Measurements from ENCODE around the gene COMMD1. TPM values are rescaled to one million over a fixed set of nuclear protein-coding genes. Genes with fewer than 3 reads are reported as not detected.
"Not testable (repeated sequence)": the region's sequence is repeated elsewhere in the genome, so short reads cannot be mapped to it uniquely, and the experiment has no call there.

Gene COMMD1
- 41.4 and 42.3 TPM in 2 replicates for total RNA-seq

DNA sequence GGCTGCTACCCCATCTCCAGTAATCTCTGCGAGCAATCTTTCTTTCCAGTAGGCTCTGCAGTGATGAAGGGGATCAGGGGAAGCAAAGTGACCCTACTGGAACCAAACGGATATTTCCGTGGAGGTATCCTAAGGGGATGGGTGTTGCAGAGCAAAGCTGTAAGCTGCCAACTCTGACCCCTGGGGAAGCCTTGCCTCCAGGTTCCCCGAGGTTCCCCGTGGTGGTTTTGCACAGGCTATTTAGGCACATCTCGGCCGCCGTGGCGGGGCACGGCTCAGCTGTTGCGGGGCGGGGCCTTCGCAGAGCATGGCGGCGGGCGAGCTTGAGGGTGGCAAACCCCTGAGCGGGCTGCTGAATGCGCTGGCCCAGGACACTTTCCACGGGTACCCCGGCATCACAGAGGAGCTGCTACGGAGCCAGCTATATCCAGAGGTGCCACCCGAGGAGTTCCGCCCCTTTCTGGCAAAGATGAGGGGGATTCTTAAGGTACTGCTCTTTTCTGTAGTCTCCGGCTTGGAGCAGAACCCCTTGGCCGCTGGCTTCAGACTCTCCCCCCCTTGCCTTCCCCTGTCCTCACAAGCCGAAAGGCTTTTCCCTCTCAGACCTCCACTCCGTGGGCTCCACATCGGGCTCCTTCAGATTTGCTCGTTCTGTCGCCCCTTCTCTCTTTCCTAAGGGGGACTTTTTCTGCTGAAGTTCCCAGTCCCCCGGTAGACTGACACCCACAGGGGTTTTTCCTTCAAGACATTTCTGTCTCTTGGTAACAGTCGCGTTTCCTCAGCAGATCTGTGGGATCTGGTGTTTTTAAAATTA lies at the start of gene COMMD1:
COMMD1 (plus strand) TSS at position 303 of the 814 bp plus-strand sequence; CDS start at position 308, 5 bp downstream.
- no peak for DNase-seq (ENCODE audit: low read depth, low spot score)

- DNase-seq (ENCODE audit: low read depth, low spot score), result no peak
These were observed 48.2 kb upstream of the COMMD1 start for GRCh38 chr2:61857224-61857623.

DNA sequence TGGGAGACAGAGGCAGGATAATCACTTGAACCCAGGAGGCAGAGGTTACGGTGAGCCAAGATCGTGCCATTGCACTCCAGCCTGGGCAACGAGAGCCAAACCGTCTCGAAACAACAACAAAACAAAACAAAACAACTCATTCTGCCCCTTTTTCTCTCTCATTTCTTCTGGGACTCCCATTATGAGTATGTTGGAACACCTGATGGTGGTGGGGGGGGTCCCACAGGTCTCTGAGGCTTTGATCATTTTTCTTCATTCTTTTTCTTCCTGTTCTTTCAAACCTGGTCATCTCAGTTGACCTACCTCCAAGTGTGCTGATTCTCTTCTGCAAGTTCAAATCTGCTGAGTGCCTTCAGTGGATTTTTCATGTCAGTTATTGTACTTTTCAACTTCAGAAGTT lies 43.4 kb upstream of the COMMD1 start:
- DNase-seq (ENCODE audit: low read depth, low spot score), result no peak

DNA sequence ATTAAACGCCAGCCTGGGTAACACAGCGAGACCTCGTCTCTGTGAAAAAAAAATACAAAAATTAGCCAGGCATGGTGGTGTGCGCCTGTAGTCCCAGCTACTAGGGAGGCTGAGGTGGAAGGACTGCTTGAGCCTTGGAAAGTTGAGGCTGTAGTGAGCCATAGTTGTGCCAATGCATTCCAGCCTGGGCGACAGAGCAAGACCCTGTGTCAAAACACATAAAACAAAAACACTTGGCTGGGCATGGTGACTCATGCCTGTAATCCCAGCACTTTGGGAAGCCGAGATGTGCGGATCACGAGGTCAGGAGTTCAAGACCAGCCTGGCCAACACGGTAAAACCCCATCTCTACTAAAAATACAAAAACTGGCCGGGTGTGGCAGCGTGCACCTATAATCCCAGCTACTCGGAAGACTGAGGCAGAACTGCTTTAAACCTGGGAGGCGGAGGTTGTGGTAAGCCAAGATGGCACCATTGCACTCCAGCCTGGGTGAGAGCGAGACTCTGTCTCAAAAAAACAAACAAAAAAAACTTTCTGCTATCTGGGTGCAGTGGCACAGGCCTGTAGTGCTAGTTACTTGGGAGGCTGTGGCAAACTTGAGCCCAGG lies 38.9 kb upstream of the COMMD1 start:
- DNase-seq (ENCODE audit: low read depth, low spot score), result not testable (repeated sequence)

GRCh38 chr2:61876400-61876799 lies 29.1 kb upstream of the COMMD1 start:
- no peak for DNase-seq (ENCODE audit: low read depth, low spot score)

- DNase-seq (ENCODE audit: low read depth, low spot score), result no peak
These were observed 27.8 kb upstream of the COMMD1 start for GRCh38 chr2:61877571-61878245.

GRCh38 chr2:61878761-61879160 lies 26.7 kb upstream of the COMMD1 start:
- DNase-seq (ENCODE audit: low read depth, low spot score), result no peak

DNA sequence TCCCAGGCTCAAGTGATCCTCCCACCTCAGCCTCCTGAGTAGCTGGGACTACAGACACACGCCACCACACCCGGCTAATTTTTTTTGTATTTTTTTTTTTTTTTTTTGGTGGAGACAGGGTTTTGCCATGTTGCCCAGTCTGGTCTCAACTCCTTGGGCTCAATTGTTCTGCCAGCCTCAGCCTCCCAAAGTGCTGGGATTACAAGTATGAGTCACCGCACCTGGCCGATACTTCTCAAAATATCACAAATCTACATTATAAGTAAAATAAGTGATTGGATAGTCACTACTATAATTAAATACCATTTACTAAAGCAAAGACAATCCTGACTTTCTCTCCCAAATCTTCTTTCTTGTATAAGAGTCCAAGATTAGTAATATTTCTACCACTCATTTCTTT lies 26.1 kb upstream of the COMMD1 start:
- not testable (repeated sequence) for DNase-seq (ENCODE audit: low read depth, low spot score)

DNA sequence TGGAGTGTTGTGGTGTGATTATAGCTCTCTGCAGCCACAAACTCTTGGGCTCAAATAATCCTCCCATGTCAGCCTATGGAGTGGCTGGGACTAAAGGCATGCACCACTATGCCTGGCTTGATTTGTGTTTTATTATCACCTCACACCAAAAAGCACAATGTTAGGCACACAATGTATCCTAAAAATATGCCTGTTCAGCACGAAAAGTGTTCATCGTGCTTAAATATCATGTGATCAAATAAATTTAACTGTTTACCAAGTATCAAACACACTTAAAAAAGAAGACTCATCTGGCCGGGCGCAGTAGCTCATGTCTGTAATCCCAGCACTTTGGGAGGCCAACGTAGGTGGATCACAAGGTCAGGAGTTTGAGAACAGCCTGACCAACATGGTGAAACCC lies 22.6 kb upstream of the COMMD1 start:
- DNase-seq (ENCODE audit: low read depth, low spot score), result no peak

DNA sequence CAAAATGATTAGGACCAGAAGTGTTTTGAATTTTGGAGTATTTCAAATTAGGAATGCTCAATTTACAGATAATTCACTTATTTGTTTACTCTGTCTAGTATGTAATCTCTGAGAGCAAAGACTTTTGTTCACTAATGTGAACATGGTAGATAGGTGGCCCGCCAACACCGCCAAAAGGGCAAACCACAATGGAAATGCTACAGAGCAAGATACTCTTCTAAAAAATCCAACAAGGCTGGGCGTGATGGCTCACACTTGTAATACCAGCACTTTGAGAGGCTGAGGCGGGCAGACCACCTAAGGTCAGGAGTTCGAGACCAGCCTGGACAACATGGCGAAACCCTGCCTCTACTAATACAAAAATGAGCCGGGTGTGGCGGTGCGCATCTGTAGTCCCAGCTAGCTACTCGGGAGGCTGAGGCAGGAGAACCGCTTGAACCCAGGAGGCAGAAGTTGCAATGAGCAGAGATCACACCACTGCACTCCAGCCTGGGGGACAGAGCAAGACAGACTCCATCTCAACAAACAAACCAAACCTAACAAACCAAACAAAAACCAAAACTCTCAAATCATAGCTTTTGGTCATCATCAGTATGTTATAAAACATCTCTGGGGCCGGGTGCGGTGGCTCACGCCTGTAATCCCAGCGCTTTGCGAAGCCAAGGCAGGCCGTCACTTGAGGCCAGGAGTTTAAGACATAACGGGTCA lies 19.4 kb upstream of the COMMD1 start:
- no peak for DNase-seq (ENCODE audit: low read depth, low spot score)

DNA sequence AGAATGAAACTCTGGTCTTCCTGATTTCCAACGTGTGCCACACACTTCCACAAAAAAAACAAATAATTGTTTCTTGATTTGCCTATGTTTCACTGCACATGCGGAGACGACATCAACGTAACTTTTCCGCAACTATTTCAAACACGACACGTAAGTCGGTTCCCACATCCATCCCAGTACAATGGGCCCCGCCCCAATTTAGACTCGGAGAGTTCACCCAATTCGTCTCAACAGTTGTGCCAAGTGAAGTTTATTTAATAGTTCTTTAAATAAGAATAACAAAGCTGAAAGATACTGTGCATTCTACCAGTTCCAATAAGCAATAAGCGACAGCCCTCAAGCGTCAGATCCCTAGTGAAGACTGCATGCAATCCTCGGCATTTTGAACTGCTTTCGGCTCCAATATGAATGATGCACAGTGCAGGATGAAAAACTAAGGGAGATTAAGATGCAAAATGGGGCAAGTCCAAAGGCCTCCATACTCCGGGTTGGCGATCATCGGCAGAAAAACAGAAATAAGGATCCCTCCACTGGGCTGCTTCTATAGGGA lies 17.7 kb upstream of the COMMD1 start:
- no peak for DNase-seq (ENCODE audit: low read depth, low spot score)

DNA sequence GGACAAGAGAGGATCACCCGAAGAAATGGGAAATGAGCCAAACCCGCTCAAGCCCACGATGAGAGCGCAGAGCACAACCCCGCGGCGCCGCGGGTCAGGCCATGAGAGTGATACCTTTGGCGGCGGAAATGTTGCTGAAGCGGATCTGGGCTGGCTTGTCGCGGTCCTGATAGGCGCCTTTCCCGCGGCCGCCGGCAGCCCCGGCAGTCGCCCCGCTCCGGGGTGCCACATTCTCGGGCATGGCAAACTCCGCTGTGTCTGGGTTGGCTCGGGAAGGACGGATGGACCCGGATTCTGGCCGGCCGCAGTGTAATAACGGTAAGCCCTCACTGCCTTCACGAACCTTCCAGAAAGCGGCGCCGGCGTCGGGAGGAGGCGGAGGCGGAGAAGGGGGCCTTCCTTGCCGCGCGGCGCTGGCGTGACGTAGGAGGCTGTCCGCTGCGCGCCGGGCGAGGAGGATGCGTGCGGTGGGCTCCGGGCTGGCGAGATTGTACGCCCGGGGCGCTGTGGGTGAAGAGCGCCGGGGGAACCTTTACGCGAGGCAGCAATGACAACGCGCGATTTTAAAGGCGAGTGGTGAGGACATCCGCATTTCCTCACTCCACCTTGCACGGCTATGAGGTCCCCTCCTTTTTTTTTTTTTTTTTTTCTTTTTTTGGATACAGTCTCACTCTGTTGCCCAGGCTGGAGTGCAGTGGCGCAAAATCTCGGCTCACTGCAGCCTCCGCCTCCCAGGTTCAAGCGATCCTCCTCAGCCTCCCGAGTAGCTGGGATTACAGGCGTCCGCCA lies 17.0 kb upstream of the COMMD1 start, which contains the start of gene CCT4:
CCT4 (minus strand) TSS at position 390 of the 789 bp plus-strand sequence; CDS start at position 241, 149 bp downstream.
- no peak for DNase-seq (ENCODE audit: low read depth, low spot score)

DNA sequence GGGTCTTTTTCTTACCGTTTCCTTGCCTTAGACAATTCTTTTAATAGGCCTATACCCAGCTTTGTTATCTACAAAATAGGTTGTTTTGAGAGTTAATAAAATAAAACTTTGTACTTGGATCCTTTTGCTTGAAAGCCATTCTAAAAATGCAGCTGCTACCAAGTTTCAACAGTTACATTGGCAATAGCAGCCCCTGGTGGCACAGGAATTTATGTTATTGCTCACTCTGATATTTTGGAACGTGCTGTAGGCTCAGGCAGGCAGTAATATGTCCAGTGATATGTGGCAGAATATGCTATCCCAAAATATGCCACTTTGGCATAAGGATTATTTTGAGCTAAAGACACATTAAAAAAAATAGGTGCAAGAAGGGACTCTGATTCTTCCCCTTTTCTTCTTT lies 6.7 kb upstream of the COMMD1 start:
- DNase-seq (ENCODE audit: low read depth, low spot score), result no peak

- no peak for DNase-seq (ENCODE audit: low read depth, low spot score)
These were observed 5.2 kb upstream of the COMMD1 start for GRCh38 chr2:61900281-61900680.

DNA sequence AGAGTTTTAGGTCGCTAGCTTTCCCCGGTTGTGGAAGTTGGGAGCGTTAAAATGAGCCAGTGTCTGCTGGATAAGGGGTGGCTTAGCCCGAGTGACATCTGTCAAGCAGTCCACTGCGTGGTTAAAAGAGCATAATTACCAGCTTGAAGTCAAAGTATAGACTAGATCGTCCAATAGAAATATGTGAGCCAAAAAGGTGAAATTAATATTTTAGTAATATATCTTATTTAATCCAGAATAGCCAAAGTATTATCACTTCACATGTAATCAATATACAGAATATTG lies 654 bp downstream of the COMMD1 start:
- no peak for DNase-seq (ENCODE audit: low read depth, low spot score)

- no peak for DNase-seq (ENCODE audit: low read depth, low spot score)
These were observed 3.6 kb downstream of the COMMD1 start for GRCh38 chr2:61909116-61909515.

DNA sequence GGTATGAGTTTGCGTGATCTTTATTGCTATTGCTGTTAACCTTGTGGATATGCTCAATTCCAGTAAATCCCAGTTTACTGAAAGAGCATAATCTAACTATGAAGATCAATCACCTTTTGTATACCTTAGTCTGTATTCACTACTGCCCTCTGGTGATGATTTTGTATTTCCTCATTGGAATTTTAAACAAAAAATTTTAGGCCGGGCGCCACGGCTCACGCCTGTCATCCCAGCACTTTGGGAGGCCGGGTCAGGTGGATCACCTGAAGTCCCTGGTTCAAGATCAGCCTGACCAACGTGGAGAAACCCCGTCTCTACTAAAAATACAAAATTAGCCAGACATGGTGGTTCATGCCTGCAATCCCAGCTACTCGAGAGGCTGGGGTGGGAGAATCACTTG lies 5.1 kb downstream of the COMMD1 start:
- DNase-seq (ENCODE audit: low read depth, low spot score), result no peak

- no peak for DNase-seq (ENCODE audit: low read depth, low spot score)
These were observed 6.0 kb downstream of the COMMD1 start for GRCh38 chr2:61911510-61911909.

- DNase-seq (ENCODE audit: low read depth, low spot score), result not testable (repeated sequence)
These were observed 9.3 kb downstream of the COMMD1 start for GRCh38 chr2:61914794-61915193.

- no peak for DNase-seq (ENCODE audit: low read depth, low spot score)
These were observed 15.1 kb downstream of the COMMD1 start for GRCh38 chr2:61920548-61920947.

DNA sequence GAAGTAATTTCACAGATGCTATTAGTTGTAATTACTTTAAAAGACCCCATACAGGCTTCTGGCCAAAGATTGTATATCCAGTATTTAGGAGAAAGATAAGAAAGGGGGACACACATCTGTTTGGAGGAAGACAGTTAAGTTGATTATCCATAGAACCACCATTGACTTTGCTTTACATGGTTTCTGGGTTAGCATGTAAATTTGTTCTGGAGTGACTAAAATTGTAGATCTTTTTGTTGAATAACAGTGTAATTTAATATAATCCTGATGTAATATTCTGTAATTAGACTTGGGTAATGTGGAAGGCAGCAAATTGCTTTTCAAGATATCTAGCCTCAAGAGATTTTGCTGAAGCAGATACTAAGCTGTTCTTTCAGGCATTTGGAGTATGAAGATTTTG lies 17.2 kb downstream of the COMMD1 start:
- no peak for DNase-seq (ENCODE audit: low read depth, low spot score)

Data from pulmonary artery endothelial cell (primary cell).